CD4-positive, alpha-beta T cell (primary cell): ENCODE results near the gene PI4KB. TPM values are rescaled to one million over a fixed set of nuclear protein-coding genes. Genes with fewer than 3 reads are reported as not detected.

ENCODE experiments used
- ATAC-seq: fragments of 200-7000 bp; cut with Tn5 transposase; one replicate; pipeline ENCODE4 v1.10.0; 2022; ENCODE audit warnings: mild to moderate bottlenecking; ENCODE audit not compliant: poor library complexity
- CTCF ChIA-PET: fragments of 350-600 bp; sonication (Branson Sonifier 250); formaldehyde crosslinking; loops from one replicate; lab custom pipeline; 2021; ENCODE audit warnings: antibody characterized with exemption, inconsistent platforms; lab: Charles Lee
- POLR2A ChIA-PET: fragments of 350-600 bp; sonication (Branson Sonifier 250); formaldehyde crosslinking; loops from one replicate; lab custom pipeline; 2021; ENCODE audit warnings: antibody characterized with exemption, inconsistent platforms; lab: Charles Lee
- DNase-seq, 14 experiments: peaks; one replicate each; pipeline ENCODE4 v3.0.0-alpha.2; 2013 to 2020; ENCODE audit warnings: mixed read lengths in 2 of 14
- H3K27ac ChIP-seq, 2 donors: one replicate each; pipeline versions ENCODE4 v1.5.1 to v1.7.0; 2013; ENCODE audit warnings: low read length in 2 of 2, low read depth in 1 of 2, mild to moderate bottlenecking in 1 of 2
- H3K27me3 ChIP-seq, 2 experiments: 1 replicate in 1 of 2; 2 replicates in 1 of 2; pipeline versions ENCODE4 v1.6.1 to v1.7.0; 2013; ENCODE audit warnings: low read length in 2 of 2, control low read depth in 1 of 2, mild to moderate bottlenecking in 1 of 2, moderate library complexity in 1 of 2; ENCODE audit not compliant: insufficient read depth in 2 of 2, control insufficient read depth in 1 of 2
- H3K36me3 ChIP-seq: one replicate; pipeline ENCODE4 v1.6.1; 2013; ENCODE audit warnings: low read length, control low read depth; ENCODE audit not compliant: insufficient read depth
- H3K4me1 ChIP-seq: one replicate; pipeline ENCODE4 v1.6.1; 2013; ENCODE audit warnings: low read length, control low read depth; ENCODE audit not compliant: insufficient read depth
- H3K4me3 ChIP-seq: one replicate; pipeline ENCODE4 v1.5.1; 2013; ENCODE audit warnings: mild to moderate bottlenecking, low read length, moderate library complexity
- H3K9me3 ChIP-seq, 2 experiments: 1 replicate in 1 of 2; 2 replicates in 1 of 2; pipeline versions ENCODE4 v1.6.1 to v1.7.0; 2013; ENCODE audit warnings: low read length in 2 of 2, mild to moderate bottlenecking in 2 of 2, control low read depth in 1 of 2, moderate library complexity in 1 of 2; ENCODE audit not compliant: control insufficient read depth in 1 of 2, insufficient read depth in 1 of 2
- H3K27ac Mint-ChIP-seq: one replicate; pipeline ENCODE4 v1.8.0; 2020; ENCODE audit warnings: mixed read lengths
- H3K27me3 Mint-ChIP-seq: one replicate; pipeline ENCODE4 v1.8.0; 2021; ENCODE audit warnings: mixed read lengths
- H3K36me3 Mint-ChIP-seq: one replicate; pipeline ENCODE4 v1.8.0; 2021; ENCODE audit warnings: low read depth, mixed read lengths
- H3K4me1 Mint-ChIP-seq: one replicate; pipeline ENCODE4 v1.8.0; 2021; ENCODE audit warnings: low read depth, mixed read lengths
- H3K4me3 Mint-ChIP-seq: one replicate; pipeline ENCODE4 v1.8.0; 2020; ENCODE audit warnings: mild to moderate bottlenecking, mixed read lengths
- H3K9me3 Mint-ChIP-seq: one replicate; pipeline ENCODE4 v1.8.0; 2020; ENCODE audit warnings: mixed read lengths
- CTCF ChIP-seq: fragments of 200-600 bp; IDR thresholded peaks from one replicate; pipeline ENCODE4 v1.8.0; 2022; ENCODE audit warnings: antibody characterized with exemption, mild to moderate bottlenecking
- intact Hi-C, 2 experiments: fragments of 100-400 bp; cut with DNase I in 1 of 2; cut with micrococcal nuclease in 1 of 2; formaldehyde crosslinking; loops; one replicate each; pipeline versions ENCODE4 v1.15.1 to v1.9.0; 2023 to 2025; cut with DNase I, micrococcal nuclease
- total RNA-seq, 174 experiments: library from RNA in 2 of 174; stranded (reverse) in 2 of 174; gene quantifications; one replicate each; pipeline ENCODE4 v1.2.3 and lab custom pipeline; 2021 to 2026

Gene PI4KB
- total RNA-seq, 2 experiments from 2014 or later: 50.2 to 51.0 TPM

- Mint-ChIP-seq H3K9me3 (peaks cover 2% of the 10 kb centered on the region), H3K4me1 (peaks cover 30% of the 10 kb centered on the region), H3K4me3 (peak overlapping the region; percentile 94), H3K27ac (peak overlapping the region; percentile 94), H3K27me3 (no peaks in the 10 kb centered on the region), H3K36me3 (peaks cover 41% of the 10 kb centered on the region)
- no peak for ATAC-seq
- peaks cover 24% of the 10 kb centered on the region for H3K36me3 ChIP-seq
- ChIA-PET POLR2A (interaction anchor here (1.0 to 1.8 kb wide), 7 partner anchors 21 to 248 kb away, joined by 3 to 16 read pairs (median 4); partner anchors contain the start of genes PI4KB, PSMB4, PSMD4 and ZNF687), CTCF (interaction anchor here (1.6 kb wide), 1 partner anchor 47 kb away, joined by 5 read pairs; no protein-coding TSS in a partner anchor)
- intact Hi-C loops: loop anchor here (1.0 to 10.0 kb wide), 5 partner anchors 20 to 273 kb away; partner anchors contain the start of genes PI4KB (in 2 of the 2), GABPB2 (in 1 of the 2), PIP5K1A (in 1 of the 2) and PSMB4 (in 1 of the 2)
- peak overlapping the region; percentile 97 to 98 for H3K27ac ChIP-seq
- DNase-seq: no peak
- peaks cover 0 to 17% of the 10 kb centered on the region in 2 experiments for H3K9me3 ChIP-seq
- TF ChIP-seq CTCF: no peak
- peaks cover 33% of the 10 kb centered on the region for H3K4me1 ChIP-seq
- H3K4me3 ChIP-seq: peak overlapping the region; percentile 81
- H3K27me3 ChIP-seq: no peaks in the 10 kb centered on the region
Measured at GRCh38 chr1:151347523-151348246, 20.5 kb upstream of the PI4KB start.

GRCh38 chr1:151346769-151347522 is 19.7 kb upstream of the PI4KB start, which contains the start of gene RFX5:
Gene RFX5 (minus strand): TSS chr1:151347252. CDS start chr1:151346320, 932 bp downstream.
- Histone ChIP-seq H3K4me1 (peaks cover 33% of the 10 kb centered on the region), H3K27me3 (no peaks in the 10 kb centered on the region), H3K4me3 (peak within 1 kb of the TSS; percentile 81), H3K27ac (peak within 1 kb of the TSS; percentile 97 to 98), H3K9me3 (peaks cover 0 to 15% of the 10 kb centered on the region in 2 experiments), H3K36me3 (peaks cover 31% of the 10 kb centered on the region)
- ATAC-seq: peak; percentile 93
- Mint-ChIP-seq H3K4me1 (peaks cover 30% of the 10 kb centered on the region), H3K4me3 (peak within 1 kb of the TSS; percentile 94), H3K27ac (peak within 1 kb of the TSS; percentile 94), H3K27me3 (no peaks in the 10 kb centered on the region), H3K9me3 (peaks cover 2% of the 10 kb centered on the region), H3K36me3 (peaks cover 46% of the 10 kb centered on the region)
- ChIA-PET POLR2A (interaction anchor here (1.0 to 1.8 kb wide), 7 partner anchors 20 to 247 kb away, joined by 3 to 16 read pairs (median 4); partner anchors contain the start of genes PI4KB, PSMB4, PSMD4 and ZNF687), CTCF (interaction anchor here (1.6 kb wide), 1 partner anchor 46 kb away, joined by 5 read pairs; no protein-coding TSS in a partner anchor)
- intact Hi-C loops: loop anchor here (1.0 to 10.0 kb wide), 4 partner anchors 20 to 272 kb away; partner anchors contain the start of genes PI4KB (in 2 of the 2), GABPB2 (in 1 of the 2), PIP5K1A (in 1 of the 2) and PSMB4 (in 1 of the 2)
- DNase-seq: peak; percentile 85 to 99 (median 90)
- no peak for TF ChIP-seq CTCF
